ENCODE measurements around the gene FCGBP.

FCGBP gene

GRCh38 chr19:39953915-39954314 is 19.5 kb upstream of the FCGBP start:
- TF ChIP-seq CTCF (IDR thresholded peaks at IDR 0.05) (no peak), ZFX (IDR thresholded peaks at IDR 0.05; ENCODE audit: borderline replicate concordance) (no peak)
- no peak overlapping the region for H3K27ac ChIP-seq

DNA sequence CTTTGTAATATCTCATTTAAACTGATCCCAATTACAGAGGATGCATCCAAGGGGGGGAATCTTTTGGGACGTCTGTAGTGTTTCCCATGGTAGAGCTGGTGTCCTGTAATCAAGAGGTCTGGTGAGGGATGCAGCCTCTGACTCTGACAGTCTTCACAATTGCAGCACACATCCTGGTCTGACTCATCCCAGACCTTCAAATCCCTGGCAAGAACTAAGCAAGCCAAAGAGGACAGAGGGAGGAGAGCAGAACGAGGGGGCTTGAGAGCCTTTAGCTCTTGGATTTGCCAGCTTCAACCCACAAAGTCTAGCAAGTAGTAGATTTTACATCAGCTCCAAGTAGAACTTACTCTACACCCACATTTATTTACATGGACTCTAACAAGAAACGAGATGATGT is 17.3 kb upstream of the FCGBP start:
- TF ChIP-seq CTCF (IDR thresholded peaks at IDR 0.05) (no peak), ZFX (IDR thresholded peaks at IDR 0.05; ENCODE audit: borderline replicate concordance) (no peak)
- no peak overlapping the region for H3K27ac ChIP-seq

DNA sequence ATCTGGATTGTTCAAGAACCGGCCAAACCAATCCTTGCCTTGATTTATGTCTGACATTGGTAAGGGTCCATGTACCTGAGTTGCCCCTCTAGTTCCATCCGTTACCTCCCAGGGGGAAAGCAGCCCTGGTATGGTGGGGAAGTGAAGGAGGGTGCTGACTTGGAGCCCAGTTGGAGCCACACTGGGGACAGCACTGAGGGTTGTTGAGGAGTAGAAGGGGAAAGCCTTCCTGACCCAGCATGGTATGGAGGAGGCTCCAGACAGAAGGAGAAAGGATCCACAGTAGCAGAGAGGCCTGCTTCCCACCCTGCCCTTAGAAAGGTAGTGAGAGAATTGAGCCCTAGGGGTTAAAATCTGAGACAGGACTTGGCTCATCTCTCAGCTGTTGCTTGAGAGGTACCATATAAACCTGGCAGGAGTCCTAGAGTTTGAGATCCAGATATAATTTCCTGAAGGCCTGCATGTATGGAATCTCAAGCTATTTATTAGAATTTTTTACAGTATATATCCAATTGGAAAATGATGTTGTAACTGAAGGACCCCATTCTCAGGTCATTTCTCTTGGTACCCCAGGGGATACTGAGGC is 16.7 kb upstream of the FCGBP start:
- TF ChIP-seq ZFX (IDR thresholded peaks at IDR 0.05; ENCODE audit: borderline replicate concordance) (no peak), CTCF (IDR thresholded peaks at IDR 0.05) (no peak)
- no peak overlapping the region for H3K27ac ChIP-seq

DNA sequence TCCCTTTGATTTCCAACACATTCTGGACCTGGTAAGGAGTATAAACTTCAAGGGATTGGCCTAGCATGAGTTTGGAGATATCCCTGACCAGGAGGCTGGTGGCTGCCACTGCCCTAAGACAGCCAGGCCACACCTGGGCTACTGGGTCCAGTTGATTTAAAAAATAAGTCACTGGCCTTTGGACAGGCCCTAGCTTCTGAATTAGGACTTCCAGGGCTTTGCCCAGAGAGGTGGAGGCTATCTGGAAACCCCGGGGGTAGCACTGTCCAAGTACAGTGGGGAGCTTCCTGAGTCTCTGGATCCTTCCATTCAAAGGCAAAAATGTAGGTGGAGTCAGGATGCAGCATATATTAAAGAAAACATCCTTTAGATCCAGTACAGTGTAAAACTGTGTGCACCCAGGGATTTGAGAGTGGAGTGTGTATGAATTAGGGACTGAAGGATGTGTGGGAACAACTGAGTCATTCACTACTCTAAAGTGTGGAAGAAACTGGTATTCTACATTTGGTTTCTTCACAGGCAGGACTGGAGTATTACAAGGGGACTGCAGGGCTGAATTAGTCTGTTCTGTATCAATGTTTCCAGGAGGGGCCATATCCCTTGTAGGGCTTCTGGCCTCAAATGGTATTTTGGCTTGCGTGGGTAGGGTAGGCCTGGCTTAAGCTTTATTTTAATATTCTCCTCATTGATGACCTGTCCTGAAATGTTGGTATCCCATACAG is 14.8 kb upstream of the FCGBP start:
- no peak overlapping the region for H3K27ac ChIP-seq
- TF ChIP-seq ZFX (IDR thresholded peaks at IDR 0.05; ENCODE audit: borderline replicate concordance) = no peak
- no peak for TF ChIP-seq CTCF (IDR thresholded peaks at IDR 0.05)

- H3K27ac ChIP-seq = no peak overlapping the region
- no peak for TF ChIP-seq CTCF (IDR thresholded peaks at IDR 0.05)
- no peak for TF ChIP-seq ZFX (IDR thresholded peaks at IDR 0.05; ENCODE audit: borderline replicate concordance)
Observed at GRCh38 chr19:39946532-39946931, 12.1 kb upstream of the FCGBP start.

DNA sequence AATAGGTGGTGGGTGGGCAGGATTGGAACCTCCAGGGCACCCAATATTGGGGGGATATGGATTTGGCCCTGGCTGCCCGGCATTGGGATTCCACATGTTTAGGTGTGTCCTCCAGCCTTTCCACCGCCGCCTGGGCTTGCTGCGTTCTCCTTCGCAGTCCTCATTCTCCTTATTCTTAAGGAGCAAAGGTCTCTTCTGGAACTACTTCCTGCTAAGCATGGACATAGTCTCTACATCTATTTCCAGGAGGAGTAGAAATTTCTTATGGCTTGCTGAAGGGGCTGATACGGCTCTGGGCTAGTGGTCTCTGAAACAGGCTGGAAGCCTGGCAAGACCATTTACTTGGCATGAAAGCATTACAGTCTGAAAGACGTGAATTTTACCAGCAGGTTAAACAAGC is 9.2 kb upstream of the FCGBP start:
- peak overlapping the region; percentile 74 for H3K27ac ChIP-seq

DNA sequence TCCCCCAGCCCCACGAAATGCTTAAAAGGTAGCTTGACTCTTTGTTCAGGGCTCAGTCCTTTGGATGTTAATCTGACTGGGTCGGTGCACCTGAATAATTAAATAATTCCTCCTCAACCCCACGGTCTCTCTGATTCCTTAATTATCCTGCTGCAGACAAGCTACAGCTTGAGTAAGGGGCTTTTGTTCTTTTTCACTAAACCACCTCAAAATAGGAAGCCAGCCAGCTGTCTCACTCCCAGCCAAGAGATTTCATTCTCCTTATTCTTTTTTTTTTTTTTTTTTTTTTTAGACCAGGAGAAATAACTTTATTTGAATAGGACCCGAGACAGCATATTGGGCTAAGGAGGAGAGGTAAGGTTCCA is 7.9 kb upstream of the FCGBP start:
- 0 out of 2 replicates have a peak overlapping the region, but pooled peaks have one; percentile 28 for H3K27ac ChIP-seq
- no peak for TF ChIP-seq CTCF (IDR thresholded peaks at IDR 0.05)
- no peak for TF ChIP-seq ZFX (IDR thresholded peaks at IDR 0.05; ENCODE audit: borderline replicate concordance)

More for the DNA sequence above, 9.2 kb upstream of the FCGBP start:
- TF ChIP-seq ZFX (IDR thresholded peaks at IDR 0.05; ENCODE audit: borderline replicate concordance) = no peak

All from 22Rv1 (cell line).